ENCODE measurements around the gene MRPL48.

GRCh38 chr11:73812234-73812633 is 24.6 kb downstream of the MRPL48 start:
- TF ChIP-seq YY1 (IDR thresholded peaks at IDR 0.05) (no peak), RAD21 (IDR thresholded peaks at IDR 0.05) (no peak), GABPA (IDR thresholded peaks at IDR 0.05 in 1 of 2, conservative IDR thresholded peaks at IDR 0.05 in 1 of 2) (no peak)
